Endothelial cell of umbilical vein (primary cell): ENCODE measurements around the gene TRRAP.

Experiments
- EZH2 ChIP-seq: IDR thresholded peaks from 2 replicates; pipeline ENCODE4 v1.6.1; 2012; ENCODE audit warnings: borderline replicate concordance, low read depth, mild to moderate bottlenecking, moderate library complexity, low read length, inconsistent platforms; ENCODE audit not compliant: severe bottlenecking
- POLR2A ChIP-seq: IDR thresholded peaks from 2 replicates; pipeline ENCODE4 v1.6.1; 2012; ENCODE audit warnings: low read depth, mild to moderate bottlenecking, control low read depth, low read length
- POLR2AphosphoS5 ChIP-seq: IDR thresholded peaks from 2 replicates; pipeline ENCODE4 v1.6.1; 2012; ENCODE audit warnings: low read depth, mild to moderate bottlenecking, control low read depth, low read length, moderate library complexity; ENCODE audit not compliant: insufficient read depth
- TF ChIP-seq, protein P1 (sequence below), 2 donors: IDR thresholded peaks; 1 replicate in 1 of 2; 2 replicates in 1 of 2; pipeline ENCODE4 v1.5.1; 2011; ENCODE audit warnings: low read length in 2 of 2, mild to moderate bottlenecking in 2 of 2, moderate library complexity in 2 of 2, control low read depth in 1 of 2, inconsistent platforms in 1 of 2, low read depth in 1 of 2; ENCODE audit not compliant: insufficient read depth in 1 of 2; ENCODE audit errors: extremely low read depth in 1 of 2
- TF ChIP-seq, protein P2 (sequence below): IDR thresholded peaks from 2 replicates; pipeline ENCODE4 v1.6.1; 2011; ENCODE audit not compliant: insufficient read depth, insufficient read length

DNA sequence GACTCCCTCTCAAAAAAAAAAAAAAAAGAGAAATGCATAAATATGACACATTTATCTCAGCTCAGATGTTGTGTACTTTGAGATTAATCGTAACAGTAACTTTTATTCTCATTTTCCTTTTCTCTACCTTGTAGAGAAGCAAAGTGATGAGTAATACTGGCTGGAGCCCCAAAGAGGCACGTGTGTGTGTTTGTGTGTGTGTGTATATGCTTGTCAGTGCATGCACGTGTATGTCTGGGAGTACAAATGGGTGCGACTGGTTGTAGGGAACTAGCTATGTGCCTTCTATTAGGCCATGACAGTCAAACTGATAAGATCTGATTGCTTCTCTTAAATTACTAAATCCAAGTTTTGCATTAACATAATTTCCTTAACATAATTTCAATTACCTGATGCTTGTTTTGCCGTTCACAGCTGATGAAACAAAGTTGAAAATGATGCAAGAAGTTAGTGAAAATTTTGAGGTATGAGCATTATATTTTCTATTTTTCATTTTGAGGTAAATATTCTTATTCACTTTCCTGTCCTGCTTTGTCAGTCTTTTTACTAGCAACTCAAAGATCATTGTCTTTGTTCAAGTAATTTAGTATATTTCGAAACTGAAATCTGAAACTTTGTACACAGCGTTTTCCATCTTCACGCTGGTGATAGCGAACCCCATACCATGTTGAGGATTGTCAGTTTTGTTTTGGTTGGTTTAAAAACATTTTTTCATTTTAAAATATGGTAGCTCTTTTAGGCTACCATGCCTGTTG is 3.4 kb downstream of the TRRAP start:
- no peak for TF ChIP-seq POLR2A
- TF ChIP-seq, protein P1, sequence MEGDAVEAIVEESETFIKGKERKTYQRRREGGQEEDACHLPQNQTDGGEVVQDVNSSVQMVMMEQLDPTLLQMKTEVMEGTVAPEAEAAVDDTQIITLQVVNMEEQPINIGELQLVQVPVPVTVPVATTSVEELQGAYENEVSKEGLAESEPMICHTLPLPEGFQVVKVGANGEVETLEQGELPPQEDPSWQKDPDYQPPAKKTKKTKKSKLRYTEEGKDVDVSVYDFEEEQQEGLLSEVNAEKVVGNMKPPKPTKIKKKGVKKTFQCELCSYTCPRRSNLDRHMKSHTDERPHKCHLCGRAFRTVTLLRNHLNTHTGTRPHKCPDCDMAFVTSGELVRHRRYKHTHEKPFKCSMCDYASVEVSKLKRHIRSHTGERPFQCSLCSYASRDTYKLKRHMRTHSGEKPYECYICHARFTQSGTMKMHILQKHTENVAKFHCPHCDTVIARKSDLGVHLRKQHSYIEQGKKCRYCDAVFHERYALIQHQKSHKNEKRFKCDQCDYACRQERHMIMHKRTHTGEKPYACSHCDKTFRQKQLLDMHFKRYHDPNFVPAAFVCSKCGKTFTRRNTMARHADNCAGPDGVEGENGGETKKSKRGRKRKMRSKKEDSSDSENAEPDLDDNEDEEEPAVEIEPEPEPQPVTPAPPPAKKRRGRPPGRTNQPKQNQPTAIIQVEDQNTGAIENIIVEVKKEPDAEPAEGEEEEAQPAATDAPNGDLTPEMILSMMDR (IDR thresholded peaks at IDR 0.05; ENCODE audit: extremely low read depth in 1 of 2, insufficient read depth in 1 of 2, low read depth in 1 of 2, low read length in 2 of 2): no peak
- TF ChIP-seq EZH2: no peak
- TF ChIP-seq, protein P2, sequence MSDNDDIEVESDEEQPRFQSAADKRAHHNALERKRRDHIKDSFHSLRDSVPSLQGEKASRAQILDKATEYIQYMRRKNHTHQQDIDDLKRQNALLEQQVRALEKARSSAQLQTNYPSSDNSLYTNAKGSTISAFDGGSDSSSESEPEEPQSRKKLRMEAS: no peak
- no peak for TF ChIP-seq POLR2AphosphoS5
